A549 treated with AZD9567 at 1 μM for 4 hours (cell line): ENCODE results near the gene S100G. TPM values are rescaled to one million over a fixed set of nuclear protein-coding genes. Genes with fewer than 3 reads are reported as not detected.

ENCODE experiments used
- total RNA-seq: library from RNA; stranded (reverse); fragments of 200-300 nt; extraction: Qiagen RNA extraction; gene quantifications from 5 replicates; pipeline ENCODE4 v1.2.3, GENCODE V29; 2022; ENCODE audit not compliant: insufficient read depth

Gene S100G
- total RNA-seq, result not detected in 5 replicates

GRCh38 chrX:16649858-16650257 lies at the start of gene S100G:
S100G (plus strand) TSS chrX:16650158; CDS start chrX:16651007, 849 bp downstream.

Other genes starting within 250 kb of the S100G start
- gene CTPS2, start 62.5 kb downstream of the S100G start, total RNA-seq, result 8.3 to 10.3 TPM (median 9.2 TPM) in 5 replicates
- gene SYAP1, start 69.5 kb downstream of the S100G start, total RNA-seq, result 21.2 to 25.8 TPM (median 23.9 TPM) in 5 replicates
- gene TXLNG, start 136.3 kb downstream of the S100G start, total RNA-seq, result 14.2 to 21.9 TPM (median 15.8 TPM) in 5 replicates
- gene RBBP7, start 220.2 kb downstream of the S100G start, total RNA-seq, result 162 to 197 TPM (median 163 TPM) in 5 replicates